Measurements from ENCODE around the gene FNDC3B. TPM values are rescaled to one million over a fixed set of nuclear protein-coding genes. Genes with fewer than 3 reads are reported as not detected.

The FNDC3B gene
- total RNA-seq, 1 experiment from 2014 or later = 149 TPM

DNA sequence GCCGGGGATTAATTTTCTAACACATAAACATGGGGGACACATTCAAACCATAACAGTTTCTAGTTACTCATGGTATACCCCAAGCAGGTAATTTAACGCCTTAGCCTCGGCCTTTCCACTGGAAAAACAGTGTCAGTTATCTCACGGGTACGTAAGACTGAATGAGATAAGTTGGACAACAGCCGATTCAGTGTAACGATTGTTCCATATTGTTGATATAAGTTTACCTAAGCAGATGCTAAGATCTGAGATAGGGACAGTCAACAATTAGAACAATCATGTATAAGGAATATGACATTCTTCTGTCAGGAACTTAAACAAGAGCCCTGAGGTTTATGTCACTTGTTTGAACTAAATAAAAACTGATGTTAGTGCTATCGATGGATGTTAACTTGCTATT, 278.1 kb downstream of the FNDC3B start:
- ChIA-PET CTCF (interaction anchor here (1.0 to 2.8 kb wide), 3 partner anchors 10 to 144 kb away, joined by 3 to 26 read pairs (median 5); no protein-coding TSS in a partner anchor), POLR2A (interaction anchor here (0.8 to 2.2 kb wide), 3 partner anchors 10 to 179 kb away, joined by 3 to 12 read pairs (median 6); no protein-coding TSS in a partner anchor)
- DNase-seq (ENCODE audit: unreplicated experiment) = no peak
- H3K4me3 Mint-ChIP-seq (ENCODE audit: unreplicated experiment) = no peak overlapping the region
- intact Hi-C loops (cut with micrococcal nuclease) = no loop called here
- TF ChIP-seq, protein P1, sequence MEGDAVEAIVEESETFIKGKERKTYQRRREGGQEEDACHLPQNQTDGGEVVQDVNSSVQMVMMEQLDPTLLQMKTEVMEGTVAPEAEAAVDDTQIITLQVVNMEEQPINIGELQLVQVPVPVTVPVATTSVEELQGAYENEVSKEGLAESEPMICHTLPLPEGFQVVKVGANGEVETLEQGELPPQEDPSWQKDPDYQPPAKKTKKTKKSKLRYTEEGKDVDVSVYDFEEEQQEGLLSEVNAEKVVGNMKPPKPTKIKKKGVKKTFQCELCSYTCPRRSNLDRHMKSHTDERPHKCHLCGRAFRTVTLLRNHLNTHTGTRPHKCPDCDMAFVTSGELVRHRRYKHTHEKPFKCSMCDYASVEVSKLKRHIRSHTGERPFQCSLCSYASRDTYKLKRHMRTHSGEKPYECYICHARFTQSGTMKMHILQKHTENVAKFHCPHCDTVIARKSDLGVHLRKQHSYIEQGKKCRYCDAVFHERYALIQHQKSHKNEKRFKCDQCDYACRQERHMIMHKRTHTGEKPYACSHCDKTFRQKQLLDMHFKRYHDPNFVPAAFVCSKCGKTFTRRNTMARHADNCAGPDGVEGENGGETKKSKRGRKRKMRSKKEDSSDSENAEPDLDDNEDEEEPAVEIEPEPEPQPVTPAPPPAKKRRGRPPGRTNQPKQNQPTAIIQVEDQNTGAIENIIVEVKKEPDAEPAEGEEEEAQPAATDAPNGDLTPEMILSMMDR (IDR thresholded peaks at IDR 0.05; ENCODE audit: unreplicated experiment) = no peak
- H3K36me3 Mint-ChIP-seq (ENCODE audit: insufficient read depth, unreplicated experiment) = peaks cover 66% of the 10 kb centered on the region
- no peaks in the 10 kb centered on the region for H3K9me3 Mint-ChIP-seq (ENCODE audit: unreplicated experiment)
- H3K27me3 Mint-ChIP-seq (ENCODE audit: insufficient read depth, unreplicated experiment) = no peaks in the 10 kb centered on the region
- H3K4me1 Mint-ChIP-seq (ENCODE audit: insufficient read depth, unreplicated experiment) = peaks cover 25% of the 10 kb centered on the region
- peak overlapping the region; percentile 83 for H3K27ac Mint-ChIP-seq (ENCODE audit: low read depth, unreplicated experiment)
- BruUV-seq (replicated peaks) = no TSS peak

DNA sequence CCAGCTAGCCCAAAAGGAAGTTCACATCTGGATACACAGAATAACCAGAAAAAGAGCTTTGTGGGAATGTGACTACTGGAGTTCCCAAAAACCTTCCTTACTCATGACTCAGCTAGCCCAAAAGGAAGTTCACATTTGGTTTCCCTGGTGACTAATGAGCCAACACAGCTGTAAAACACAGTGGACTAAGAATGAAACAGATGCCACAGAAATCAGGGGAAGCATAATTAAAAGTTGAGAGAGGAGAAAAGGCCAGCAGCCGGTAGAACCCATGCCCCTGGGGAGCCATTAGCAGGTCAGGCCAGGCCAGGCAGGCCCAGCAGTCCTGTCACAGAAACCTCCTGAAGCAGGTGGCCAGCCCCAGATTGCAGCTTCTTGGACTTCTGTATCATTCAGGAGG, 278.6 kb downstream of the FNDC3B start:
- intact Hi-C loops (cut with micrococcal nuclease) = no loop called here
- Mint-ChIP-seq H3K4me3 (ENCODE audit: unreplicated experiment) (peak overlapping the region; percentile 1), H3K27ac (ENCODE audit: low read depth, unreplicated experiment) (peak overlapping the region; percentile 83), H3K4me1 (ENCODE audit: insufficient read depth, unreplicated experiment) (peaks cover 28% of the 10 kb centered on the region), H3K36me3 (ENCODE audit: insufficient read depth, unreplicated experiment) (peaks cover 61% of the 10 kb centered on the region), H3K27me3 (ENCODE audit: insufficient read depth, unreplicated experiment) (no peaks in the 10 kb centered on the region), H3K9me3 (ENCODE audit: unreplicated experiment) (no peaks in the 10 kb centered on the region)
- CTCF ChIA-PET = interaction anchor here (0.5 to 2.8 kb wide), 4 partner anchors 11 to 546 kb away, joined by 3 to 26 read pairs (median 4); no protein-coding TSS in a partner anchor
- BruUV-seq (replicated peaks) = no TSS peak
- POLR2A ChIA-PET = interaction anchor here (0.8 to 2.2 kb wide), 5 partner anchors 11 to 180 kb away, joined by 3 to 12 read pairs (median 6); no protein-coding TSS in a partner anchor
- TF ChIP-seq, protein P1 (IDR thresholded peaks at IDR 0.05; ENCODE audit: unreplicated experiment) = no peak
- DNase-seq (ENCODE audit: unreplicated experiment) = peak; percentile 79

DNA sequence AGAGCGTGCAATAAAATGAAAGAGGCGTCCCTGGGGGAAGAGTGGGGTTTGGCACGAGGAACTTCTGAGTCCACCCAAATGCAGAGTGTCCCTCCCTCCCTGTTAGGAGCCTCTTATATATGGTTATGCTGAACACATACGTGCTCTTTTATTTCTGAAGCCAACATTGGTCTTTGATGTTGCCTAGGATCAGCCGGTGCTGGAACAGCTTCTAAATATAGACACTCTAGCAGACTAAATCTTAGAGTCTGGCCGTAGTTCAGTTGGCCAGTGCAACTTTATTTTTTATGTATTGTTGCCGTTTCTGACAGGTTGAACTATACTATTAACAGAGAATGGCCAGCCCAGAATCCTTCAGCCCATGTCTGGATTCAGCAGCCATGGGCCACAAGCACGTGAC, 280.2 kb downstream of the FNDC3B start:
- Mint-ChIP-seq H3K4me1 (ENCODE audit: insufficient read depth, unreplicated experiment) (peaks cover 33% of the 10 kb centered on the region), H3K36me3 (ENCODE audit: insufficient read depth, unreplicated experiment) (peaks cover 48% of the 10 kb centered on the region), H3K27me3 (ENCODE audit: insufficient read depth, unreplicated experiment) (no peaks in the 10 kb centered on the region), H3K9me3 (ENCODE audit: unreplicated experiment) (no peaks in the 10 kb centered on the region), H3K27ac (ENCODE audit: low read depth, unreplicated experiment) (peak overlapping the region; percentile 83), H3K4me3 (ENCODE audit: unreplicated experiment) (no peak overlapping the region)
- TF ChIP-seq, protein P1 (IDR thresholded peaks at IDR 0.05; ENCODE audit: unreplicated experiment) = no peak
- POLR2A ChIA-PET = interaction anchor here (0.6 to 2.2 kb wide), 2 partner anchors 12 to 33 kb away, joined by 4 to 12 read pairs; no protein-coding TSS in a partner anchor
- intact Hi-C loops (cut with micrococcal nuclease) = no loop called here
- no peak for DNase-seq (ENCODE audit: unreplicated experiment)
- CTCF ChIA-PET = interaction anchor here (2.8 kb wide), 1 partner anchor 13 kb away, joined by 26 read pairs; no protein-coding TSS in a partner anchor
- BruUV-seq (replicated peaks) = no TSS peak

DNA sequence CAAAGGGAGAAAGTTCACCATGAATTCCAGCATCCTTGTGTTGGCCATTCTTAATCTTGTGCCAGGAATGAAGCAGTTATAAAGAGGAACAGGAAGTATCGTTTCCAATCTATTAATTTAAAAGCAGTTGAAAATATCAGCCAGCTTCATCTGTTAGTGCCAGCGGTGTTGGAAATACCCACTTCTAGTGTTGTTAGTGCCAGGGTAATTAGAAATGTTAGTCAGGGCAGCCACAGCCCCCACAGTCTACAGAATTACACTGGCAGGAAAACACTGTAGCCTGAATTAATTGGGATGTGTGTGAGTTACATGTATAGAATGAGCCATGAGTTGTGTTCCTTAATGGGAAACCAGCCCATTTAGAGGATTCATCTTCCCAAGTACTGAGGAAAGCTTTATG, 281.1 kb downstream of the FNDC3B start:
- Mint-ChIP-seq H3K27ac (ENCODE audit: low read depth, unreplicated experiment) (peak overlapping the region; percentile 83), H3K4me3 (ENCODE audit: unreplicated experiment) (no peak overlapping the region), H3K36me3 (ENCODE audit: insufficient read depth, unreplicated experiment) (peaks cover 51% of the 10 kb centered on the region), H3K27me3 (ENCODE audit: insufficient read depth, unreplicated experiment) (no peaks in the 10 kb centered on the region), H3K9me3 (ENCODE audit: unreplicated experiment) (no peaks in the 10 kb centered on the region), H3K4me1 (ENCODE audit: insufficient read depth, unreplicated experiment) (peaks cover 35% of the 10 kb centered on the region)
- no TSS peak for BruUV-seq (replicated peaks)
- DNase-seq (ENCODE audit: unreplicated experiment) = no peak
- intact Hi-C loops (cut with micrococcal nuclease) = no loop called here
- ChIA-PET CTCF (interaction anchor here (1.8 to 4.3 kb wide), 3 partner anchors 12 to 21 kb away, joined by 5 to 31 read pairs (median 26); no protein-coding TSS in a partner anchor), POLR2A (interaction anchor here (0.7 kb wide), 1 partner anchor 10 kb away, joined by 3 read pairs; no protein-coding TSS in a partner anchor)
- TF ChIP-seq, protein P1 (IDR thresholded peaks at IDR 0.05; ENCODE audit: unreplicated experiment) = no peak
